Measurements from ENCODE around the gene THBS4. TPM values are rescaled to one million over a fixed set of nuclear protein-coding genes. Genes with fewer than 3 reads are reported as not detected.
"Not testable (repeated sequence)": the region's sequence is repeated elsewhere in the genome, so short reads cannot be mapped to it uniquely, and the experiment has no call there.

Gene THBS4
- total RNA-seq, 4 donors from 2014 or later: 25.6 to 119 (median 30.6) TPM

DNA sequence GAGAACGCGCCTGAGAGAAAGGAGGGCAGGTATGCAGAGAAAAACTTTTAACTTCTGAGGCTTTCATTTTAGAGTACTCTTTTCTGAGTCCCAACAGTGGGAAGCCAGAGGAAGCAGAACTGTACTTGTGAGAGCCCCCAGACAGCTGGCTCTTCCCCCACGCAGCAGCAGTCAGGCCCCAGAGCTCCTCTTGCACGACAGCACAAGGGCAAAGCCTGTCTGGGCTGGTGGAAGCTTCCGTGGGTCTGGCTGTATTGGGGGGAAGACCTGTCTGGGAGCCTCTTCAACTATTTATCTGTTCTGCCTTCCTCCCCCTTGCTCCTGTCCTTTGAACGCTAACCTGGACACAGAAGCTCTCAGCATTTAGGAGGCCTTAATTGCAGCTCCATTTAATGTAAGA, 68.2 kb downstream of the THBS4 start:
- intact Hi-C loops (cut with DNase I): no loop called here
- Histone ChIP-seq H3K27me3 (no peaks in the 10 kb centered on the region), H3K36me3 (no peaks in the 10 kb centered on the region), H3K4me3 (no peak overlapping the region), H3K27ac (replicated peaks in 1 of 4) (no peak overlapping the region), H3K4me1 (peaks cover 0 to 5% (median 0%) of the 10 kb centered on the region in 4 donors), H3K9me3 (no peaks in the 10 kb centered on the region)
- TF ChIP-seq, protein P1, sequence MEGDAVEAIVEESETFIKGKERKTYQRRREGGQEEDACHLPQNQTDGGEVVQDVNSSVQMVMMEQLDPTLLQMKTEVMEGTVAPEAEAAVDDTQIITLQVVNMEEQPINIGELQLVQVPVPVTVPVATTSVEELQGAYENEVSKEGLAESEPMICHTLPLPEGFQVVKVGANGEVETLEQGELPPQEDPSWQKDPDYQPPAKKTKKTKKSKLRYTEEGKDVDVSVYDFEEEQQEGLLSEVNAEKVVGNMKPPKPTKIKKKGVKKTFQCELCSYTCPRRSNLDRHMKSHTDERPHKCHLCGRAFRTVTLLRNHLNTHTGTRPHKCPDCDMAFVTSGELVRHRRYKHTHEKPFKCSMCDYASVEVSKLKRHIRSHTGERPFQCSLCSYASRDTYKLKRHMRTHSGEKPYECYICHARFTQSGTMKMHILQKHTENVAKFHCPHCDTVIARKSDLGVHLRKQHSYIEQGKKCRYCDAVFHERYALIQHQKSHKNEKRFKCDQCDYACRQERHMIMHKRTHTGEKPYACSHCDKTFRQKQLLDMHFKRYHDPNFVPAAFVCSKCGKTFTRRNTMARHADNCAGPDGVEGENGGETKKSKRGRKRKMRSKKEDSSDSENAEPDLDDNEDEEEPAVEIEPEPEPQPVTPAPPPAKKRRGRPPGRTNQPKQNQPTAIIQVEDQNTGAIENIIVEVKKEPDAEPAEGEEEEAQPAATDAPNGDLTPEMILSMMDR (IDR thresholded peaks at IDR 0.05): no peak
- TF ChIP-seq POLR2A (IDR thresholded peaks at IDR 0.05; ENCODE audit: low read depth) (no peak), EP300 (IDR thresholded peaks at IDR 0.05) (no peak), POLR2AphosphoS5 (IDR thresholded peaks at IDR 0.05) (no peak)
- WGBS: 94% methylated on average over 5 of the region's 6 CpGs
- DNase-seq (ENCODE audit: extremely low spot score): no peak

- H3K9me3 ChIP-seq: no peaks in the 10 kb centered on the region
- no peak for DNase-seq (ENCODE audit: extremely low spot score)
- TF ChIP-seq POLR2AphosphoS5 (IDR thresholded peaks at IDR 0.05): no peak
- TF ChIP-seq EP300 (IDR thresholded peaks at IDR 0.05): no peak
- no peak for TF ChIP-seq POLR2A (IDR thresholded peaks at IDR 0.05; ENCODE audit: low read depth)
- TF ChIP-seq, protein P1 (IDR thresholded peaks at IDR 0.05): no peak
- H3K27me3 ChIP-seq: no peaks in the 10 kb centered on the region
- 81% methylated on average over 7 of the region's 7 CpGs for WGBS
- H3K4me3 ChIP-seq: no peak overlapping the region
- H3K4me1 ChIP-seq: peaks cover 8 to 19% (median 13%) of the 10 kb centered on the region in 4 donors
- intact Hi-C loops (cut with DNase I): no loop called here
- H3K36me3 ChIP-seq: no peaks in the 10 kb centered on the region
- no peak overlapping the region for H3K27ac ChIP-seq (replicated peaks in 1 of 4)
Observed at GRCh38 chr5:80105698-80106439, 70.7 kb downstream of the THBS4 start.

DNA sequence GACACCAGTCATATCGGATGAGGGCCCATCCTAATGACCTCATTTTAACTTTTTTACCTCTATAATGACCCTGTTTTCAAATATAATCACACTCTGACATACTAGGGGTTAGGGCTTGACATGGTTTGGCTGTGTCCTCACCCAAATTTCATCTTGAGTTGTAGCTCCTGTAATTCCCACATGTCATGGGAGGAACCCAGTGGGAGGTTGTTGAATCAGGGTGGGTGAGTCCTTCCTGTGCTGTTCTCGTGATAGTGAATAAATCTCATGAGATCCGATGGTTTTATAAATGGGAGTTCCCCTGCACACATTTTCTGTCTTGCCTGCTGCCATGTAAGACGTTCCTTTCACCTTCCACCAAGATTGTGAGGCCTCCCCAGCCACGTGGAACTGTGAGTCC, 71.8 kb downstream of the THBS4 start:
- no peak overlapping the region for H3K27ac ChIP-seq (replicated peaks in 1 of 4)
- 78% methylated on average over 5 of the region's 5 CpGs for WGBS
- H3K9me3 ChIP-seq: no peaks in the 10 kb centered on the region
- TF ChIP-seq POLR2A (IDR thresholded peaks at IDR 0.05; ENCODE audit: low read depth): no peak
- TF ChIP-seq, protein P1 (IDR thresholded peaks at IDR 0.05): no peak
- TF ChIP-seq EP300 (IDR thresholded peaks at IDR 0.05): no peak
- no peak for TF ChIP-seq POLR2AphosphoS5 (IDR thresholded peaks at IDR 0.05)
- H3K4me1 ChIP-seq: peaks cover 8 to 19% (median 13%) of the 10 kb centered on the region in 4 donors
- no peaks in the 10 kb centered on the region for H3K27me3 ChIP-seq
- no peak for DNase-seq (ENCODE audit: extremely low spot score)
- no peaks in the 10 kb centered on the region for H3K36me3 ChIP-seq
- no peak overlapping the region for H3K4me3 ChIP-seq
- intact Hi-C loops (cut with DNase I): no loop called here

DNA sequence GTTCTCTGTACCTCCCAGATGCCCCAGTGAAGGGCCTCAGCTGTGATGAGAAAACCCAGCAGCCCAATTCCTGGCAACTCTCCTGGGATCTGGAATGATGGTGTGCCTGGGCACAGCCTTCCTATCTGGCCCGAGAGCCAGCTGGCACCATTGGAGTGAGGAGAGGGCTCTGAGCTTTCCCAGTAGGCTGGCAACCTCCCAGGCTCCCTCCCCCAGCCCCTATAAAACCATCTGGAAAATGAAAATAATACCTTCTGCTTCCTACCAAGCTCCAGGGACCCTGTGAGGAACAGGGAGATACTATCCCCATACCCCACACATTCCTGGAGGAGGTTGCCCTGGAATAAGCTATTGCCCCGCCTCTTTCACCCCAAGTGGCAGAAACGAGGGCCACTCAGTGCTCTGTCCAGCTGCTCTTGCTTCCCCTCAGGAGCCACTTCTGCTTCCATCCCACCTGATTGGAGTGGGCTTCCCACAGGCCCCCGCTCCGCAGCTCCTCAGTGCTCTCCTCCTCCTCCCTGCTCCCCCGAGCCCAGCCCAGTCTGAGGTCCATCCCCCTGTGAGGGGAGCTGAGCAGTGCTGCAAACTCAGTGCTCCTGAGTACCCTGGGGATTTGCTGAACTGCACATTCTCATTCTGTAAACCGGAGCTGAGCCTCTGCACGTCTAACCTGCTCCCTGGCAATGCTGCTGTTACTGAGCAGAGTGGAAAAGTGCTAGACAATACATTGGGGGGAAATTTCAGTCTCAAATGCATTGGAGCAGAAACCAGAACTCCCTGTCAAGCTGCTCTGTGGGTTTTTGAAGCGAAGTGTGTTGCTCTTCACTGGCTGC, 74.7 kb downstream of the THBS4 start:
- H3K36me3 ChIP-seq: no peaks in the 10 kb centered on the region
- WGBS: 48% methylated on average over 9 of the region's 9 CpGs
- peaks cover 8 to 19% (median 13%) of the 10 kb centered on the region in 4 donors for H3K4me1 ChIP-seq
- no peaks in the 10 kb centered on the region for H3K27me3 ChIP-seq
- H3K9me3 ChIP-seq: no peaks in the 10 kb centered on the region
- no peak for TF ChIP-seq EP300 (IDR thresholded peaks at IDR 0.05)
- TF ChIP-seq, protein P1 (IDR thresholded peaks at IDR 0.05): no peak
- no peak for TF ChIP-seq POLR2AphosphoS5 (IDR thresholded peaks at IDR 0.05)
- TF ChIP-seq POLR2A (IDR thresholded peaks at IDR 0.05; ENCODE audit: low read depth): no peak
- intact Hi-C loops (cut with DNase I): no loop called here
- DNase-seq (ENCODE audit: extremely low spot score): no peak
- no peak overlapping the region for H3K27ac ChIP-seq (replicated peaks in 1 of 4)
- H3K4me3 ChIP-seq: no peak overlapping the region

GRCh38 chr5:80111376-80111990, 76.3 kb downstream of the THBS4 start:
- H3K9me3 ChIP-seq; H3K36me3 ChIP-seq; intact Hi-C loops (cut with DNase I); H3K27ac ChIP-seq (replicated peaks in 1 of 4); DNase-seq (ENCODE audit: extremely low spot score); H3K4me3 ChIP-seq; H3K27me3 ChIP-seq: not testable (repeated sequence)
- H3K4me1 ChIP-seq: peaks cover 8 to 15% (median 12%) of the 10 kb centered on the region in 4 donors
- 75% methylated on average over 5 of the region's 5 CpGs for WGBS
